Right atrium auricular region (tissue), 2 donors: Measurements from ENCODE around the gene GPATCH2L. TPM values are rescaled to one million over a fixed set of nuclear protein-coding genes. Genes with fewer than 3 reads are reported as not detected.

Experiments used
- DNase-seq: peaks from one replicate; pipeline ENCODE4 v3.0.0-alpha.2; 2019; ENCODE audit warnings: low spot score
- H3K27ac ChIP-seq, 2 donors: fragments of 200-600 bp; sonication (generic); 1 replicate in 1 of 2; 2 replicates in 1 of 2; pipeline ENCODE4 v1.5.1; 2016 to 2019
- H3K27me3 ChIP-seq, 2 donors: fragments of 200-600 bp; sonication (generic); one replicate each; pipeline versions ENCODE4 v1.5.1 to v1.6.0; 2017 to 2019
- H3K36me3 ChIP-seq: fragments of 200-600 bp; sonication (generic); one replicate; pipeline ENCODE4 v1.5.1; 2016
- H3K4me1 ChIP-seq, 2 donors: fragments of 200-600 bp; sonication (generic); one replicate each; pipeline versions ENCODE4 v1.5.1 to v1.6.0; 2017 to 2019
- H3K4me3 ChIP-seq, 2 donors: fragments of 200-600 bp; sonication (generic); 1 replicate in 1 of 2; 2 replicates in 1 of 2; pipeline ENCODE4 v1.5.1; 2017 to 2019; ENCODE audit warnings: mild to moderate bottlenecking in 1 of 2, moderate library complexity in 1 of 2
- H3K9me3 ChIP-seq, 2 donors: fragments of 200-600 bp; sonication (generic); one replicate each; pipeline ENCODE4 v1.5.1; 2019
- CTCF ChIP-seq, 2 donors: fragments of 200-600 bp; sonication (generic); IDR thresholded peaks; one replicate each; pipeline ENCODE4 v1.5.1; 2019; ENCODE audit warnings: antibody characterized with exemption in 2 of 2
- total RNA-seq, 2 donors: library from RNA; depleted of rRNA; stranded (reverse); fragments of >200 nt; gene quantifications; one replicate each; pipeline ENCODE4 v1.1.0, GENCODE V29; 2016

GPATCH2L gene
- total RNA-seq, 2 donors from 2014 or later, result 38.5 to 48.5 TPM

DNA sequence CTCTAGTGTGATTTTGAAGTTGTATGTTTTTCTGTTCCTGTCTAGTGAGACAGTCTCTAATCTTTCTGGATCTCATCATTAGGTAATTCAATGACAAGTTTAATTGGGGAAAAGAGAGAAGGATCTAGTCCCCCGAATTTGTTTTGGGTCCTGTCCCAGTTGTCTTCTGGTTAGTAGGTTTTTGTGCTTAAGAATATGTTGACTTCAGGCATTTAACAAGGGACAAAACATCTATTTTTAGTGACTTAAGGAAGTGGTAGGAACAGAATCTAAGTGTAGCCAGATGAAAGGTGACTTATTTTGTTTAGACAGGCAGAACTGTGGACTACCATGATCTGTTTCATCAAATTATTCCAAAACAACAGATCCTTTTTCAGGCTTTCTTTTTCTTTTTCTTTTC lies 2.2 kb downstream of the GPATCH2L start:
- no peak for DNase-seq
- no peak overlapping the region for H3K4me3 ChIP-seq
- no peak for TF ChIP-seq CTCF (IDR thresholded peaks at IDR 0.05)
- no peaks in the 10 kb centered on the region for H3K9me3 ChIP-seq
- H3K4me1 ChIP-seq, result peaks cover 0 to 66% of the 10 kb centered on the region in 2 donors
- H3K27ac ChIP-seq, result peak overlapping the region in 1 of 2 donors; percentile 95
- H3K27me3 ChIP-seq, result no peaks in the 10 kb centered on the region
- peaks cover 19% of the 10 kb centered on the region for H3K36me3 ChIP-seq

DNA sequence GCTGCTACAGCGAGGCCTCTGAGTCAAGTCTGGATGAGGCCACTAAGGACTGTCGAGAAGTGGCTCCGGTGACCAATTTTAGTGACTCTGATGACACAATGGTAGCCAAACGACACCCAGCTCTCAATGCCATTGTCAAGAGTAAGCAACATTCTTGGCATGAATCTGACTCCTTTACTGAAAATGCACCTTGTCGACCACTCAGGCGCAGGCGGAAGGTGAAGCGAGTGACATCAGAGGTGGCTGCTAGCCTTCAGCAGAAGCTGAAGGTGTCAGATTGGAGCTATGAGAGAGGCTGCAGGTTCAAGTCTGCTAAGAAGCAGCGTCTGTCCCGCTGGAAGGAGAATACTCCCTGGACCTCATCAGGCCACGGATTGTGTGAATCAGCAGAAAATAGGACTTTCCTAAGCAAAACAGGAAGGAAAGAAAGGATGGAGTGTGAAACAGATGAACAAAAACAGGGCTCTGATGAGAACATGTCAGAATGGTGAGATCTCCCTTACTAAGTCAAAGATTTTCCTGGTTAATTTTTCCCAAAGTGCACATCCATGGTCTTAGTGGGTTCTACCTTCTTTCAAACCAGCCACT lies 2.9 kb downstream of the GPATCH2L start:
- no peaks in the 10 kb centered on the region for H3K9me3 ChIP-seq
- peaks cover 27% of the 10 kb centered on the region for H3K36me3 ChIP-seq
- peak overlapping the region in 1 of 2 donors; percentile 95 for H3K27ac ChIP-seq
- no peaks in the 10 kb centered on the region for H3K27me3 ChIP-seq
- TF ChIP-seq CTCF (IDR thresholded peaks at IDR 0.05), result no peak
- peaks cover 0 to 66% of the 10 kb centered on the region in 2 donors for H3K4me1 ChIP-seq
- H3K4me3 ChIP-seq, result peak overlapping the region in 1 of 2 donors; percentile 21
- DNase-seq, result no peak

DNA sequence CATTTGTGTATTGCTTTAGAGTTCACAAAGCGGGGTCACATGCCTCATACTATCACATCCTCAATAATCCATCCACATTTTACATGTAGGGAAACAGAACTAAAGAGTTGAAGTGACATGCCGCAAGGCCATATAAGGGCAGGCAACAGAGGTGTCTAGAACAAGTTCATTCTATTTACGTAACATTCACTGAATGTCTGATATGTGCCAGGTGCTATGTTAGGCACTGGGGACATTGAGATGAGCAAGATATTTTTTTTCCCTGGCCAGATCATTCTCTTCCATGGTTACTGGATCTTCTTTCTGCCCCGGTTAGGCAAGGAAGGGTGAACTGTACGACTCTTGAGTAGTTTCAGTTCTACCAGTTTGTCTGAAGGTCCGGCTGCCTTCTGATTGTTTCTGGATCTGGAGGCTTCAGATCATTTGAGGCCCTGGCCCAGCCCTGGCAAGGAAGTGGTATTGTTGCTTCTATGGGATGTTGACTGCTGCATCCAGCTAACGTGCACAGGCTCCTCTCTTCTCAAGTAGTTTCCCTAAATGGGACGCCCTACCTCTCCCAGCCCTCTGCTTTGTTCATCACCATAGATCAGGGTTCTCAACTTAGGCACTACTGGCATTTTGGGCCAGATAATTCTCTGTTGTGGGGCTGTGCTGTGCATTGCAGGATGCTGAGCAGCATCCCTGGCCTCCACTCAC lies 12.1 kb downstream of the GPATCH2L start:
- H3K4me1 ChIP-seq, result peaks cover 0 to 29% of the 10 kb centered on the region in 2 donors
- no peaks in the 10 kb centered on the region for H3K9me3 ChIP-seq
- no peak for TF ChIP-seq CTCF (IDR thresholded peaks at IDR 0.05)
- peak overlapping the region; percentile 69 to 87 for H3K27ac ChIP-seq
- peaks cover 50% of the 10 kb centered on the region for H3K36me3 ChIP-seq
- no peak overlapping the region for H3K4me3 ChIP-seq
- DNase-seq, result no peak
- no peaks in the 10 kb centered on the region for H3K27me3 ChIP-seq

- Histone ChIP-seq H3K4me3 (no peak overlapping the region), H3K27ac (peak overlapping the region in 1 of 2 donors; percentile 87), H3K36me3 (peaks cover 56% of the 10 kb centered on the region), H3K27me3 (no peaks in the 10 kb centered on the region), H3K4me1 (peaks cover 0 to 12% of the 10 kb centered on the region in 2 donors), H3K9me3 (no peaks in the 10 kb centered on the region)
- TF ChIP-seq CTCF (IDR thresholded peaks at IDR 0.05), result no peak
- no peak for DNase-seq
Measured at GRCh38 chr14:76168531-76168930, 16.8 kb downstream of the GPATCH2L start.

GRCh38 chr14:76169776-76170175 lies 18.1 kb downstream of the GPATCH2L start:
- Histone ChIP-seq H3K9me3 (no peaks in the 10 kb centered on the region), H3K36me3 (peaks cover 59% of the 10 kb centered on the region), H3K4me3 (no peak overlapping the region), H3K27ac (peak overlapping the region in 1 of 2 donors; percentile 26), H3K4me1 (no peaks in the 10 kb centered on the region), H3K27me3 (no peaks in the 10 kb centered on the region)
- no peak for DNase-seq
- no peak for TF ChIP-seq CTCF (IDR thresholded peaks at IDR 0.05)
